ENCODE measurements around the gene PCP4L1.

Gene PCP4L1

DNA sequence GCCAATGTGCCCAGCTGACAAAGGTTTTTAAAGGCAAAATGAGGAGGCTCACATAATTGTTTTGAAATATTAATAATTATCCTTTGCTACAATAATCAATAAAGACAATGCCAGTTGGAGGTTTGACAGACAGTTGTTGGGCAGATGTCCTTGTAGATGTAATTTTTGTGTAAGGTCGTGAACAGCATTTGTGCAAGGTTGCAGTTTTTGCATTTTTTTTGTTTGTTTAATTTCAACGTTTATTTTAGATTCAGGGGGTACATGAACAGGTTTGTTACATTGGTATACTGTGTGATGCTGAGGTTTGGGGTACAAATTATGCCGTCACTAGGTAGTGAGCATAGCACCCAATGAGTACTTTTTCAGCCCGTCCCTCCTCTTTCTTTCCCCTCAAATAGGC is 41.9 kb downstream of the PCP4L1 start:
- Histone ChIP-seq H3K4me1 (ENCODE audit: control insufficient read depth, insufficient read depth, low read length) (peaks cover 6% of the 10 kb centered on the region), H3K36me3 (ENCODE audit: control insufficient read depth in 2 of 2, insufficient read depth in 1 of 2, low read length in 2 of 2) (no peaks in the 10 kb centered on the region), H3K27ac (ENCODE audit: extremely low read depth, low read depth, low read length) (no peak overlapping the region), H3K4me3 (ENCODE audit: low read depth, low read length) (no peak overlapping the region), H3K9me3 (ENCODE audit: control insufficient read depth, insufficient read depth, low read depth, low read length) (no peaks in the 10 kb centered on the region)
- POLR2A ChIA-PET, result no interaction called here
- TF ChIP-seq ZNF366 (tag by site-specific recombination; conservative IDR thresholded peaks at IDR 0.05) (no peak), ZNF837 (tag by site-specific recombination; IDR thresholded peaks at IDR 0.05) (no peak), YY2 (tag by site-specific recombination; IDR thresholded peaks at IDR 0.05) (no peak), WT1 (tag by site-specific recombination; IDR thresholded peaks at IDR 0.05) (no peak)
- TF ChIP-seq, protein P1, sequence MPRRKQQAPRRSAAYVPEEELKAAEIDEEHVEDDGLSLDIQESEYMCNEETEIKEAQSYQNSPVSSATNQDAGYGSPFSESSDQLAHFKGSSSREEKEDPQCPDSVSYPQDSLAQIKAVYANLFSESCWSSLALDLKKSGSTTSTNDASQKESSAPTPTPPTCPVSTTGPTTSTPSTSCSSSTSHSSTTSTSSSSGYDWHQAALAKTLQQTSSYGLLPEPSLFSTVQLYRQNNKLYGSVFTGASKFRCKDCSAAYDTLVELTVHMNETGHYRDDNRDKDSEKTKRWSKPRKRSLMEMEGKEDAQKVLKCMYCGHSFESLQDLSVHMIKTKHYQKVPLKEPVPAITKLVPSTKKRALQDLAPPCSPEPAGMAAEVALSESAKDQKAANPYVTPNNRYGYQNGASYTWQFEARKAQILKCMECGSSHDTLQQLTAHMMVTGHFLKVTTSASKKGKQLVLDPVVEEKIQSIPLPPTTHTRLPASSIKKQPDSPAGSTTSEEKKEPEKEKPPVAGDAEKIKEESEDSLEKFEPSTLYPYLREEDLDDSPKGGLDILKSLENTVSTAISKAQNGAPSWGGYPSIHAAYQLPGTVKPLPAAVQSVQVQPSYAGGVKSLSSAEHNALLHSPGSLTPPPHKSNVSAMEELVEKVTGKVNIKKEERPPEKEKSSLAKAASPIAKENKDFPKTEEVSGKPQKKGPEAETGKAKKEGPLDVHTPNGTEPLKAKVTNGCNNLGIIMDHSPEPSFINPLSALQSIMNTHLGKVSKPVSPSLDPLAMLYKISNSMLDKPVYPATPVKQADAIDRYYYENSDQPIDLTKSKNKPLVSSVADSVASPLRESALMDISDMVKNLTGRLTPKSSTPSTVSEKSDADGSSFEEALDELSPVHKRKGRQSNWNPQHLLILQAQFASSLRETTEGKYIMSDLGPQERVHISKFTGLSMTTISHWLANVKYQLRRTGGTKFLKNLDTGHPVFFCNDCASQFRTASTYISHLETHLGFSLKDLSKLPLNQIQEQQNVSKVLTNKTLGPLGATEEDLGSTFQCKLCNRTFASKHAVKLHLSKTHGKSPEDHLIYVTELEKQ (tag by site-specific recombination; IDR thresholded peaks at IDR 0.05; ENCODE audit: borderline replicate concordance), result no peak
- CTCF ChIA-PET, result interaction anchor here (0.6 kb wide), 1 partner anchor 14 kb away, joined by 3 read pairs; no protein-coding TSS in a partner anchor

DNA sequence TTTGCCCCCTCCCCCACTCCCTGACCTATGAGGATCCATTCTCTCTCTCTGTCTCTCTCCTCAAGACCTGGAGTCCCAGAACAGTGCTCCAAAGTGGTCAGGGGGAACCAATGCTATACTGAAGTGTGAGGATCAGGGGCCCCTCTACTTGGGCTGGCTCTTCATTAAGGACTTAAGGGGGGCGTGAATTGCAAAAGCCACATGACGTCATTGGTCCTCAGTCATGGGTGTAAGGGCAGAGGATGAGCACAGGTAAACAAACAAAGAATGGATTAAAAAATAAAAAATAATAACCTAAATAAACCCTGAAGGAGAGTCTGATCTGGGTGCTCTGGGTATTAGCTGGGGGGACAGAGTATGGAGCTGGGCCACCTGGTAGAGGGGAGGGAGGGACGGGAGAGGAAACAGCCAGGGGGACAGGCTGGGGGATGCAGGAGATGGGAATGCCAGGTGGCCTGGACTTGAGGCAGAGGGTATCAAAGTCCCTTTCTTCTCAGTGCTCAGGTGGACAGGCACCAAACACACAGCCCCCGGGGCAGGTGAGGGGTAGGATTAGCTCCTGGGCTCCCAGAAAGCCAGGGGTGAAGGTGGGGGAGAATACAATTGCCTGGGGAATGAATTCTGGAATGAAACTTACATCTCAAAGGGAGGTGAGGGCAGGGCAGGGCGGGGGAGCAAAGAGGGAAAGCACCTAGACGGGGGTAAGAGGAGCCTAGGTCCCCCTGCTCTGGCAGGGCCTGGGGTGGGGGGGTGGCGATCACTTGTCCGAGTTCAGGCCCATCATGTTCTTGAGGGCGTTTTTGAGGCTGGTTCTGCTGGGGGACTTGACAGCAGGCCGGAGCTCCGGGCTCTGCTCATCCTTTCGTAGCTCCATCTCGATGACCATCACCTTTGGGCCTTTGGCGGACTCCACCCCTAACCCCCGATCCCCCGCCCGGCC is 46.7 kb downstream of the PCP4L1 start:
- Histone ChIP-seq H3K9me3 (ENCODE audit: control insufficient read depth, insufficient read depth, low read depth, low read length) (no peaks in the 10 kb centered on the region), H3K4me1 (ENCODE audit: control insufficient read depth, insufficient read depth, low read length) (peaks cover 6% of the 10 kb centered on the region), H3K27ac (ENCODE audit: extremely low read depth, low read depth, low read length) (no peak overlapping the region), H3K4me3 (ENCODE audit: low read depth, low read length) (peak overlapping the region; percentile 54), H3K36me3 (ENCODE audit: control insufficient read depth in 2 of 2, insufficient read depth in 1 of 2, low read length in 2 of 2) (no peaks in the 10 kb centered on the region)
- ChIA-PET CTCF (interaction anchor here (0.6 to 1.8 kb wide), 7 partner anchors 15 to 113 kb away, joined by 3 to 9 read pairs (median 4); partner anchors contain the start of gene TOMM40L), POLR2A (interaction anchor here (0.6 to 2.7 kb wide), 3 partner anchors 9 to 235 kb away, joined by 4 to 11 read pairs (median 6); partner anchors contain the start of gene SDHC)
- TF ChIP-seq, protein P2, sequence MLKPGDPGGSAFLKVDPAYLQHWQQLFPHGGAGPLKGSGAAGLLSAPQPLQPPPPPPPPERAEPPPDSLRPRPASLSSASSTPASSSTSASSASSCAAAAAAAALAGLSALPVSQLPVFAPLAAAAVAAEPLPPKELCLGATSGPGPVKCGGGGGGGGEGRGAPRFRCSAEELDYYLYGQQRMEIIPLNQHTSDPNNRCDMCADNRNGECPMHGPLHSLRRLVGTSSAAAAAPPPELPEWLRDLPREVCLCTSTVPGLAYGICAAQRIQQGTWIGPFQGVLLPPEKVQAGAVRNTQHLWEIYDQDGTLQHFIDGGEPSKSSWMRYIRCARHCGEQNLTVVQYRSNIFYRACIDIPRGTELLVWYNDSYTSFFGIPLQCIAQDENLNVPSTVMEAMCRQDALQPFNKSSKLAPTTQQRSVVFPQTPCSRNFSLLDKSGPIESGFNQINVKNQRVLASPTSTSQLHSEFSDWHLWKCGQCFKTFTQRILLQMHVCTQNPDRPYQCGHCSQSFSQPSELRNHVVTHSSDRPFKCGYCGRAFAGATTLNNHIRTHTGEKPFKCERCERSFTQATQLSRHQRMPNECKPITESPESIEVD (tag by site-specific recombination; IDR thresholded peaks at IDR 0.05), result no peak
- TF ChIP-seq ZNF341 (tag by site-specific recombination; IDR thresholded peaks at IDR 0.05; ENCODE audit: low read depth), result peak; percentile 69
- TF ChIP-seq, protein P3, sequence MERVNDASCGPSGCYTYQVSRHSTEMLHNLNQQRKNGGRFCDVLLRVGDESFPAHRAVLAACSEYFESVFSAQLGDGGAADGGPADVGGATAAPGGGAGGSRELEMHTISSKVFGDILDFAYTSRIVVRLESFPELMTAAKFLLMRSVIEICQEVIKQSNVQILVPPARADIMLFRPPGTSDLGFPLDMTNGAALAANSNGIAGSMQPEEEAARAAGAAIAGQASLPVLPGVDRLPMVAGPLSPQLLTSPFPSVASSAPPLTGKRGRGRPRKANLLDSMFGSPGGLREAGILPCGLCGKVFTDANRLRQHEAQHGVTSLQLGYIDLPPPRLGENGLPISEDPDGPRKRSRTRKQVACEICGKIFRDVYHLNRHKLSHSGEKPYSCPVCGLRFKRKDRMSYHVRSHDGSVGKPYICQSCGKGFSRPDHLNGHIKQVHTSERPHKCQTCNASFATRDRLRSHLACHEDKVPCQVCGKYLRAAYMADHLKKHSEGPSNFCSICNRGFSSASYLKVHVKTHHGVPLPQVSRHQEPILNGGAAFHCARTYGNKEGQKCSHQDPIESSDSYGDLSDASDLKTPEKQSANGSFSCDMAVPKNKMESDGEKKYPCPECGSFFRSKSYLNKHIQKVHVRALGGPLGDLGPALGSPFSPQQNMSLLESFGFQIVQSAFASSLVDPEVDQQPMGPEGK (tag by site-specific recombination; IDR thresholded peaks at IDR 0.05), result 0 out of 2 replicates have a peak, but pooled peaks have one; percentile 19

DNA sequence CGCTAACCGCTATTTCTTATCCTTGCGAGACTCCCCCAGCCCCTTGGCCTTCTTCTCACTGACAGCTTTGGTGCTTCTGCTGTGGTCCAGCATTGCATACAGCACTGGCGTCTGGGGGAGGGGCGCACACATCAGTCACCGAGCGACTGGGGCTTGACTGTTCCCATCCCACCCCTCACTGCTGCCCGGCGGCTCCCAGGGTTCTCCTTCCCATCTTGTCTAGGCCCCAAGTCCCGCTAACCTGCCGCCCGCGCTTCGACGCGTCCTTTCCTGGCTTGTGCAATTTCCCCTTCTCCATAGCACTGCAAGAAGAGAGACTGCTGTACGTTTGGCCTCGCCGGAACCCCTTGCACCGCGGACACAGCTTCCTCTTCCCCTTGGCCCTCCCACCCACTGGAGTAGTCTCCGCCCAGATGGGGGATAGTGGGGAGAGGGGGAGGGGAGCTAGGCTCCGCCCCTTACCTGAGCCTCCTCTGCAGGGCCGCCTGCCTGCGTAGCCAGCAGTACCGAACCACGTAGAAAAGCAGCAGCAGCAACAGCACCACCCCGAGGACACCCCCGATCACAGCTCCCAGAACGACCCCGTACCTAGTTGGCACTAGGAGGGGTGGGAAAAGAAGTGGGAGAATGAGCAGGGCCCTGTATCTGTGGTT is 47.4 kb downstream of the PCP4L1 start:
- no peaks in the 10 kb centered on the region for H3K36me3 ChIP-seq (ENCODE audit: control insufficient read depth in 2 of 2, insufficient read depth in 1 of 2, low read length in 2 of 2)
- H3K27ac ChIP-seq (ENCODE audit: extremely low read depth, low read depth, low read length), result no peak overlapping the region
- H3K9me3 ChIP-seq (ENCODE audit: control insufficient read depth, insufficient read depth, low read depth, low read length), result no peaks in the 10 kb centered on the region
- POLR2A ChIA-PET, result interaction anchor here (0.6 to 1.5 kb wide), 7 partner anchors 8 to 316 kb away, joined by 3 to 6 read pairs (median 4); partner anchors contain the start of genes SDHC and TOMM40L
- H3K4me3 ChIP-seq (ENCODE audit: low read depth, low read length), result peak overlapping the region; percentile 54
- peaks cover 6% of the 10 kb centered on the region for H3K4me1 ChIP-seq (ENCODE audit: control insufficient read depth, insufficient read depth, low read length)
- TF ChIP-seq ZNF416 (tag by site-specific recombination; IDR thresholded peaks at IDR 0.05) (no peak), ZNF549 (tag by site-specific recombination; IDR thresholded peaks at IDR 0.05) (no peak), GLI2 (tag by site-specific recombination; IDR thresholded peaks at IDR 0.05; ENCODE audit: borderline replicate concordance, low read depth) (no peak)
- TF ChIP-seq, protein P4, sequence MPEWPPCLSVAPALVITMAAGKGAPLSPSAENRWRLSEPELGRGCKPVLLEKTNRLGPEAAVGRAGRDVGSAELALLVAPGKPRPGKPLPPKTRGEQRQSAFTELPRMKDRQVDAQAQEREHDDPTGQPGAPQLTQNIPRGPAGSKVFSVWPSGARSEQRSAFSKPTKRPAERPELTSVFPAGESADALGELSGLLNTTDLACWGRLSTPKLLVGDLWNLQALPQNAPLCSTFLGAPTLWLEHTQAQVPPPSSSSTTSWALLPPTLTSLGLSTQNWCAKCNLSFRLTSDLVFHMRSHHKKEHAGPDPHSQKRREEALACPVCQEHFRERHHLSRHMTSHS (tag by site-specific recombination; IDR thresholded peaks at IDR 0.05), result no peak
- CTCF ChIA-PET, result interaction anchor here (0.5 to 1.8 kb wide), 7 partner anchors 16 to 114 kb away, joined by 3 to 9 read pairs (median 4); partner anchors contain the start of gene TOMM40L

All from HEK293 (cell line).